GM18870 (cell line): Measurements from ENCODE around the gene PRMT7.

Experiments
- ATAC-seq: cut with Tn5 transposase; IDR thresholded peaks from one replicate; pipeline ENCODE4 v1.9.1; 2021; ENCODE audit warnings: moderate library complexity; ENCODE audit not compliant: unreplicated experiment

PRMT7 gene

DNA sequence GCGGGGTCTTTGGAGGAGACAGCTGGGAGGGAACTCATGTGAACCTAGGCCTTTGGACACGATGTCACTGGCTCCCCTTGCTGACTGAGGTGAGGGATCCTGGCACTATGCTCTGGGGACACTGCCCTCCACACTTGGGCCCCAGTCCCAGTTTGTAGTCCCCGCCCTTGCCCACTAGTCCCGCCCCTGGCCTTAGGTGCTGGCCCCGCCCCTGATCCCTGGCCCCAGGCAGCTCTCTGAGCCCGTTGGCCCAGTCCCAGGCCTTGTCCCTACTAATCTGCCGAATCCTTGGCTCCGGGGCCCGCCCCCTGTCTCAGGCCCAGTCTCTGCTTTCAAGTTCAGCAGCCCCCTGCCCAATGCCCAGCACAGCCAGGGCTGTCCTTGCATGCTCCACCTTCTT is 76.5 kb downstream of the PRMT7 start:
- ATAC-seq = no peak

DNA sequence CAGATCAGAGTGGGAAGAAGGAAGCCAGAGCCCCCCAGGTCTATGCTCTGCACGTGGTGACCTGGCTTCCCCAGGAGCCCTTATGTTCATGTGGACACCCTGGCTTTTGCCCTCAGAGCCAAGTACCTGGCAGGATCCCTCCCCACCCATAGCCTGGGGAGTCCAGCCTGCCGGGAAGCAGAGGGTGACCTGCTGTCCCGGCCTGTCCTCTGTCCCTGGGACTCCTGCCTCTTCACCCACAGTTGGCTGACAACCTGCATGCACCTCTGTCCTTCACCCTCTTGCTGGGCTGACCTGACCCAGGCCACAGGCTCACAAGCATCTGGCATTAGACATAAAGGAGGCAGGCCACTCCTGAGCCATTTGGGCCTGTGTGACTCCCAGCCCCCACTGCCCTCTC is 77.3 kb downstream of the PRMT7 start:
- no peak for ATAC-seq

DNA sequence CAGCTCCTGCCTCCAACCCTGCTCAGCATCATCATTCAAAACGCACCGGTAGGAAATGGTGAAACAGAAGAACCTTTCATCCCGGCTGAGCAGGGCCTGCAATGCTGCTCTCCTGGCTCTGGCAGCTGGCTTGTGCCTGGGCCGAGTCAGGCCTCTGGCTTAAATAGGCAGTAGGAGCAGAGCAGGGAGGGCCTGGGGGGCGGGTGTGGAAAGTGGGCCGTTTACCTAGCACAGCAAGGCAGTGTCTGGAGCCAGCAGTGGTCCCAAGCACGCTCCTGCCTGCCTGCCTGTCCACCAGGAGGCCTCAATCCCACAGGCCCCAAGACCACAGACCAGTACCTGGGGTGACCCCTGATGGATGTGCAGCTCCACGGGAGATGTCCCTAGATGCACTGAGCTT is 78.2 kb downstream of the PRMT7 start:
- ATAC-seq = no peak

DNA sequence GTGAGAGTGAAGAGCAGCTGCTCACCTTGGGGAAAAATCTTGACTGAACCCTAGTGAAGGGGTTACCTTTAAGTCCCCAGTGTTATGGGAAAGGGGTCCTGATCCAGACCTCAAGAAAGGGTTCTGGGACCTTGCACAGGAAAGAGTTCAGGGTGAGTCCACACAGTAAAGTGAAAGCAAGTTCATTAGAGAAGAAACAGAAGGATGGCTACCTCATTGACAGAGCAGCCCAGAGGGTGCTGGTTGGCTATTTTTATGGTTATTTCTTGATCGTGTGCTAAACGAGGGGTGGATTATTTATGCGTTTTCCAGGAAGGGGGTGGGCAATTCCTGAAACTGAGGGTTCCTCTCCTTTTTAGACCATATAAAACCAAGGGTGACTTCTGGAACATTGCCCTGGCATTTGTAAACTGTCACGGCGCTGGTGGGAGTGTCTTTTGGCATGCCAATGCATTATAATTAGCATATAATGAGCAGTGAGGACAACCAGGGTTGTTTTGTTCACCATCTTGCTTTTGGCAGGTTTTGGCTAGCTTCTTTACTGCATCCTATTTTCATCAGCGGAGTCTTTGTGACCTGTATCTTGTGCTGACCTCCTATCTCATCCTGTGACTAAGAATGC is 79.0 kb downstream of the PRMT7 start:
- no peak for ATAC-seq

DNA sequence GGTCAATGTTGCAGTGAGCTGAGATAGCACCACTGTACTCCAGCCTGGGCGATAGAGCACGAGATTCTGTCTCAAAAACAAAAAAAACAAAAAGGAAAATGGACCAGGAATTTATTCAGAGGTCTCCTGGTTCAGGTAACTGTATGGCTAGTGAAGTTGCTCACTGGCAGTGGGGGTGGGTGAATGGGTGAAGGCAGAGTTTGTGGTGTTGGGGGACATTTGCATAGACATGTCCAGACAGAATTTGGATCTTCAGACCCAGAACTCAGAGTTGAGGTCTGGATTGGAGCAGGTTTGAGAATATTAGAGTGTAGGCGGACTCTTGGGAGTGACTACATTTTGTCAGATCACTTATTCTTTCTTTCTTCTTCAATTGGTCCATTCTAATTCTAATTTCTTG is 82.5 kb downstream of the PRMT7 start:
- no peak for ATAC-seq

DNA sequence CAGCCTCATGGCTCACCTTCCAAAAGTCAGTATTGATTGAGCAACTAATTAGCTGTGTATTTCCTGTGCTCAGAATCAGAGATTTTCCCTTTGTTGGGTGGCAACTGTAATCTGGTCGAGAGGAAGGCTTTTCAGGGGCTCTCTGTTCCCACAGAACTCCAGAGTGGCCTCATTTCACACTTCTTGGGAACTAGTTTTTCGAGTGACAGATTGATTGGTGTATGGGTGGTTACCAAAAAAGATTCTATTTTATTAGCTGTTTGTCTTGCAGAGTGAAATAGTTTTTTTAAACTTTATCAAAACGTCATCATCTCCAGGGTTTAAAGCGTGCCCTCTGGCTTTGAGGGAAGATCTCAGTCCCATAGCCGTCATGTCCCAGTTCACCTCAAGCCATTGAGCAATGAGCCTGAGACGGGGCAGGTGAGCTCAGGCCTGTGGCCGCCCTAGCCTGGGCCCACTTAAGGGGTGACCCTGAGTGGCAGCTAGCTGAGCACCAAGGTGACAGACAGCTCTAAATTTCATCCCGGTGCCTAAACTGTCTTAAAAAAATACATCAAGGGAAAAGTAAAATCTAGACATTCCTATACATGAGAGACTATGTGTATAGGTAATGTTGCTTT is 84.5 kb downstream of the PRMT7 start:
- ATAC-seq = no peak

DNA sequence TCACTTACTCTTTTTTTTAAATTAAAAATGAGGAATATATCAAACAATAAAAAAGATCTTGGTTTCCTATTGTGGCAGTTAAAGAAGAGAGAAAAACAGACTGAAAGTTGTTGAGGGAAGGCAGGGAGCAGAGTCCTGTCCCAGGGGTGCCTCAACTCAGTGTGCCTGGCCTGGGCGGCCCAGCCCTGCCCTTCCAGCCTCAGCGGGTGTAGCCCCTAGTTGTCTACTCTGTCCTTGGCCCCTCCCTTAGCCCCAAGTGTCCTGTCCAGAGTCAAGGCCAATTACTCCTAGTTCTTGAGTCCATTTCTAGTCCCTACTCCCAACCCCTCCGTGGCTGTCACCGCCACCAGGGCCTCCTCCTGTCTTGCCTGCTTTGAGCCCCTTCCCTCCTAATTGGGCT is 85.0 kb downstream of the PRMT7 start:
- ATAC-seq = no peak

DNA sequence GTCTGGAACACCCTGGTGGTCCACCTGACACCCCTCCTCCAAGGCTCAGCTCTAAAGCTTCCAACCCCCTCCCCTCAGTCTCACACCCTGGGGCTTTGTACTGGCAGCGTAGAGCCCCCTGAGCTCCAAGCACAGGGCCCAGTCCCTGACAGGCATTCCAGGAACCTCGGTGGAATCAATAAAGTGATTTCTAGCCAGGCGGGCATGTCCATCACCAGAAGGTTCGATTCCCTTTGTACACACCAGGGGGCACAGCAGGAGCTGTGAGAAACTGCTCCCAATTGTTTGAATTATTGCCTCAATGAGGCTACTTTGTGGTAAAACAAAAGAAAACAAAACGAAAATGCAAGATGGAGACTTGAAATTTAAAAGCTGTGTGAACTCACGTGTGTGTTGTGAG is 85.7 kb downstream of the PRMT7 start:
- ATAC-seq = no peak

DNA sequence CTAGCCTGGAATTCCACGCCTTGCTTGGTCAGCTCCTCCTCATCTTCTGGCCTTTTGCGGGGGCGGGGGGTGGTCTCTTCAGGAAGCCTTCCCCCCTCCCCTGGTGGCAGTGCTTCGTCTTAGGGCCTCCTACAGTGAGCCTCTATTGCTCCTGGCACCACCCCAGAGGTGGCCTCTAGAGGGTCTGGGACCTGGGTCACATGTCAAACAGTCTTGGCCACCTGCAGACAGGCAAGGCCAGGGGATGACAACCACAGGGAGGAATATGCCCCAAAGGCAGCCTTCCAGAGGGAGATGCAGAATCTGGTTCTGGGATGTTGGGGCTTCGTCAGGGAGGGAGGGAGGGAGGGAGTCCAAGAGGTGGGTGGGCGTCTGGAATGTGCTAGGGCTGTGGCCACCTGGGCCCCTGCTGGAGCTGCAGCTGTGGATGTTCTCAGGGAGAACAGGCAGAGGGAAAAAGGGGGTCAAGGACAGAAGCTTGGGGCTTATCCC is 86.9 kb downstream of the PRMT7 start:
- no peak for ATAC-seq

DNA sequence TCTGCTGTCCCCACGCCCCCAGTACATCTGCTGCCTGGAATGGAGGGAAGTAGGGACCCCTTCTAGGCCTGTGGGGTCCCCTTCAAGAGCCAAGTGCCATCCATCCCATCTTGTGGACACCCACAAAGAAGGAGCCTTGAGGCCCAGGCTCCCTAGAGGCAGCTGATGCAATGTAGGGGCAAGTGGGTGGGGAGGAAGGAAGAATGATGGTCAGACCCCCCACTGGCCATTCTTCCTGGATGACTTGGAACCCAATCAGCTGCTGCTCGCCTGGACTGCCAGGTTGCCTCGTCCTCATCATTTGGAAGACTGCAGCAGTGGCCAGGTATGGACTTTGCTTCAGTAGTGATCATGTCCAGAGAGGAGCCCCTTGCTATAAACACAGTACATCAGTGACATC is 88.6 kb downstream of the PRMT7 start:
- no peak for ATAC-seq

DNA sequence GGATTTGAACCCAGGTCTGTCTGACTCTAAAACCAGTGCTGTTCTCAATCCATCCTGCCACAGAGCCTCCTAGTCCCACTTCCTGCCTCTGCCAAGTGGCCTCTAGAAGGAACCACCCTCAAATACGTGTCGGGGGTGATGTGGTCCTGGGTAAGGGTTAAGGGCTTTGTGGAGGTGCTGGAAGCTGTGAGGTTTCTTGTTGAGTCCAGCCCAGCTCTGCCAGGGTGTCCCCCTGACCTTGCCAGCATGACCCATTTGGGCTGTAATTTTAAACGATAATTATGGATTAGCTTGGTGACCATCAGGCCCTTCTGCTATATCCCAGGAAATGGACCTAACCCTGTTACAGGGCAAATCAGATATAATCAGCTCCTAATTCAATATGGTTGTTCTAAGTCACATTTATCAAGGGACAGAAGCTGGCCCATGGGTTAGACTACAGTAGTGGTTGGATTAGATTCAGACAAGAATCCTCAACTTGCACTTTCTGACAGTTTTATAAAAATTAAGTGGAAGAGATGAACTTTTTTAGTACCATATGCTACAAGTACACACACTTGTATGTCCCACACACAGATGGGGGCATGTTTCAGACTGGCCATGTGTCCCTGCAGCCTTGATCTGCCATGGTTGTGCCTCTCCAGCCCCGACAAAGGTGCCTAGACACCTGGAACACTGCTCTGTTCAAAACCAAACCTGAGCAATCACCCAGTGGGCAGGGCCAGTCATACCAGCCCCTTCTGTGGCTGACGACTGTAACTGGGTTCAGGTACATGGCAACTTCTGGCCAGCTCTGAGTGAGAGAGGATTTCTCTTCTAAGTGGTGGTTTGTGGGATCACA is 89.5 kb downstream of the PRMT7 start:
- no peak for ATAC-seq

DNA sequence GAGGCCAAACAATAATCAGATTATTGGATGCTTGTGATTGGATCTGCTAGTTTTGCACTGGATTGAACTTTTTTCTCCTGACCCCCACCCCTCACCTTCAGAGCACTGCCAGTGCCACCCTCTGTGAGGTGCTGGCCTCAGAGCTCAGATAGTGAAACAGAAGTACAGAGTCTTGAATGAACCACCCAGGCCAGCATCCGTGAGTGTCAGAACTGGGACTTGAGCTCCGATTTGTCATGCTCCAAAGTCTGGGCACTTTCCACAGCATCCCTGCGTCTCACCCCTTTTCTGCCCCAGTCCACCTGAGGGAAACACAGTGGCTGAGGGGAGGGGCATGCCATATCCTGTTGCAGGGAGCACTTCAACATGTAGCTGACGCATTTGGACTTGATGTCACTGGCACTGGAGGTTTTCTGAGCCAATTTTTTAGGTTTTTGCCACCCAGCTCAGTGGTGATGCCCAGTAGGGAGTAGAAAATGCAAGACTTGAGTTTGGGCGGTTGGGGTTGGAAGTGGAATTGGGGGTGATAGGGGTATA is 90.2 kb downstream of the PRMT7 start:
- ATAC-seq = no peak

DNA sequence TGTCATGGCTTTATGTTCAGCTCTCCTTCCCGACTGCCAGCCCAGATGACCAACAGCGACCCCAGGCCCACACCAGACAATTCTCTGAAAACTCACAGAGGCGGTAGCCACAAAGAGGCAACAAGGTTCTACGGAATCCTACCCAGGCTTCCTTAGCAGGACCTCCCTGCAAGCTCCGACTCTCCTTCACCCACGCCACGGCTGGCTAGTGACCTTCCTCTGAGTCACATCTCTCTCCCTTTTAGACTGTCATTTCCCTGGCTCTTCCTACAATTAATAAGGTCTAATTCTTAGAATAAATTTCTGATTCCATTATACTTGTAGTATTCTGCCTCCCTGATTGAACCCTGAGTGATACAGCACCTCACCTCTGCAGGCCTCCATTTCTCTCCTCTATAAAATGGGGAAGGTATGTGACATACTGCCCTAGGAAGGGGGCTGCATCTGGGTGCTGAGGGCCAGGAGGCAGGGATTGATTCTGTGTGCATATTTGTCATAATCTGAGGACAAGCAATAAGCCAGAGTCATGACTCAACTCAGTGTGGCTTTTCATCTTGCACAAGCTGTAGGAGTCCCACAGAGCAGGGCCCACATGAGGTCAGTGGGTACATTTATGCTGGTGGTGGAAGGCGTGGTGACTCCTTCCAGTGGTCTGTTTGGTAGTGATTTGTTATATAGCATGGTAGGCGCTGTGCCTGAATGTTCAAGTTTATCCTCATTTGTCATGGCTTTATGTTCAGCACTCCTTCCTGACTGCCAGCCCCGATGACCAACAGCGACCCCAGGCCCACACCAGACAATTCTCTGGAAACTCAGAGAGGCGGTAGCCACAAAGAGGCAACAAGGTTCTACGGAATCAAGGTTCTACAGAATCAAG is 91.3 kb downstream of the PRMT7 start:
- no peak for ATAC-seq

DNA sequence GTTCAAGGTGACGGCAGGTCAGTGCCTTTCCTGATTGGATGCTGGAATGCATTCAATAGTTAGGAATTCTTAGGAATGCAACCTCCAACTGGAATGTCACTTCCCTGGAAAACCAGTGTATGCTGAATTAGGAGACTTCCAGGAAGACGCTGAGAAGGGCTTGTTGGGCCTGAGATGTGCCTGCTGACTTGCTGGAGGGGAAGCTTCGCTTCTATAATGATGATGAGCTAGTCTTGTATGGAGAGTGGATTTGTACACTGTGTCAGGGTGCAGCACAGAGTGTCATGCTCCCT is 91.9 kb downstream of the PRMT7 start:
- no peak for ATAC-seq

DNA sequence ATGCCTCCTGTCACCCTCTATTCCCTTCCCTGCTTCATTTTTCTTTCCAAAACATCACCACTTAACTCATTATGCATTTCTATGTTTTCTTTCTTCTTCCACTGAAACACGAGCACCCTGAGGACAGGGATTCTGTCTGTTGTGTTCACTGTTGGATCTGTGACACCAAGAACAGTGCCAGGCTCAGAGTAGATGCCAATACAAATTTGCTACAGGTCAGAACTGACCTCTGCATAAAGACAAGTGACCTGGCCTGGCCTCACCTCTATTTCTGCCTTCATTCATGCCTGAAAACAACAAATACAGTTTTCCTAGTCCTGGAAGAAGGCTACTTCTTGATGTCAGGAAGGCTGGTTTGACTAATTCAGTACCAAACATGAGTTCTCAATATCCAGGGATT is 92.4 kb downstream of the PRMT7 start:
- ATAC-seq = no peak

DNA sequence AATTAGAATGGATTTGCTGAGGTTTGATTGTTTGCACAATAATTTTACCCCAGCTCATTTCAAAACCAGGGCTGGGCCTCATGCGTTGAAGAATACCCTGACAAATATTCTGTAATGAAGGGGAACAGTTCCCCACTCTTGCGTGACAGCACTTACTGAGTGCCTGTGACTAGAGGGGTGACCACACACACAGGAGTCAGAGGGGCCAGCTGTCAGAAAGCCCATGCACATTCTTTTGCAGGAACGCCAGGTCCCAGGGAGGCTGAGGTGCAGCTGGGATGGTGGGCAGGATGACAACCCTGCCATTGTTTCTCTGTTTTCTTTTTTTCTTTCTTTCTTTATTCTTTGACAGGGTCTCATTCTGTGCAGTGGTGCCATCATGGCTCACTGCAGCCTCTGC is 92.9 kb downstream of the PRMT7 start:
- ATAC-seq = no peak

DNA sequence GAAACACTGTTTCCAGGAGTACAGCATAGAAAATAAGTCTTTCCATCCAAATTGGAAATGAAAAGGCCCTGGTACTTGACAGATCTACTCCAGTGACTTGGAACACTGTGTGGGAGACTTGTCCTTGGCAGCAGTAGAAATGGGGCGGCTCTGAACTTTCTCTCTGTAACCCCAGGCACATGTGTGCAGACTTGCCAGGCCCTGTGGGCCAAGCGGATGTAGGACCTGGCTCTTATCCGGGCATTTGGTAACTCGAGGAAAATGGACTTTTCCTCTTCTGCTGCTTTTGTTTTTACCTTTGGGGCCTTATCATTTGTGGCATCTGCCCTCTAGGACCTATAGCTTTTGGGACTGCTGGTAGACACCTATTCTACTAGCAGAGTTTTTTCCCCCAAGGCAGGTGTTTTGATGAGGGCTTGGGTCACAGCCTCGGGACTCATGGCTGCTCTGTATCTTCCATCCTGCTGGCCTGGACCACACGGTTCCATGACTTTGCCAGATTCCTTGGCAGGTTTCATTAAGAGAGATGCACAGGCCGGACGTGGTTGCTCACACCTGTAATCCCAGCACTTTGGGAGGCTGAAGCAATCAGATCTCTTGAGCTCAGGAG is 94.0 kb downstream of the PRMT7 start:
- no peak for ATAC-seq

DNA sequence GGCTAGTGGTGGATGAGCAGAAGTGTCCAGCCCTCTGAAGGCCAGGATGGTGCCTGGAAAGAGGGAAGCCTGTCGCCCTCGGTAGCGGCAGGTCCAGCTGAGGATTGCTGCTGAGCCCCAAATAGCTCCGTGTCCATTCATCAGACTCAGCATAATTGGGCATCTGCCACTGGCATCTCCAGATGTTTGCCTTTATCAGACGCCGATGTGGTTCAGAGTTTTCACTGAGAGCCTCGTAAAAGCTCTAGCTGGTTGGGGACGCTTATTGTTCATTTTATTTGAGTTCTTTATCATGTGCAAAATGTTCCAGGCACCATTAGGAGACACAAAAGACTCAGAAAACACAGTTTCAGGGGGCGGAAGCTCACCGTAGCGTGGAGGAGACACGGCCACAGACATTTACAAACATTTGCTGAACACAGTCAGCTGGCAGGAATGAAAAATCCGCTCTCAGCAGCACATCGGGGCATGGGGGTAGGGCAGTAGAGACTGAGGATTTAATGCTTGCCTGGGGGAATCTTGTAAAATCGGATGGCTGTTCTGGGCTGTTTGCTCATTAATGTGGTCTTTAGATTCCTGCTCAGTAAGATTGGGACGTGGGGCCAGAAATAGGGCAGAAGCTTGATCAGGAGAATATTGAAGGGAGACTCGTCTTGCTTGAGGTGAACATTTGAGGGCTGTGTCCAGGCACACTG is 95.8 kb downstream of the PRMT7 start:
- no peak for ATAC-seq
